B cell (primary cell): ENCODE measurements around the gene PRICKLE2.

Experiments used
- CTCF ChIP-seq: fragments of 200-600 bp; IDR thresholded peaks from one replicate; pipeline ENCODE4 v1.8.0; 2022; ENCODE audit warnings: antibody characterized with exemption, mild to moderate bottlenecking
- EZH2 ChIP-seq: IDR thresholded peaks from 2 replicates; pipeline ENCODE4 v1.6.1; 2012; ENCODE audit warnings: borderline replicate concordance, low read depth, mild to moderate bottlenecking, moderate library complexity, low read length; ENCODE audit not compliant: insufficient read depth, poor library complexity, severe bottlenecking

GRCh38 chr3:64216274-64217147, 8.8 kb downstream of the PRICKLE2 start:
- no peak for TF ChIP-seq CTCF
- TF ChIP-seq EZH2, result no peak
